ENCODE data around the gene THRSP.

DNA sequence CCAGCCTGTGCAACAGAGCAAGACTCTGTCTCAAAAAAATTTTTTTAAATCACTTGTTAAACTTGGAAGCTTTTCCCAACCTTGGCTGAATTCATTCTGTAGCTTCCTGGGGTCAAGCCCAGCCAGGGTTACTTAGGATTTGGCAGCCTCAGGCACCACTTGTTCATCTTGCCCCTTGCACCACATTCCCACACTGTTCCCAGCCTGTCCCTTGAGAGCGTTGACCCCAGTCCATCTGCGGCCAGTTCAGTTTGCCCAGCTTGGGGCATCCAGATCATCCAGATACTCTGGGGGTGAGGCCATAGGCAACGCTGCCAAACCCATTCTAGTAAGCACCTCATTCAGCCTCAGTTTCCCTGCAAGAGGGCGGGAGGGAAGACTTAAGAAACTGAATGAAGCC, 8.7 kb upstream of the THRSP start:
- TF ChIP-seq, protein P1, sequence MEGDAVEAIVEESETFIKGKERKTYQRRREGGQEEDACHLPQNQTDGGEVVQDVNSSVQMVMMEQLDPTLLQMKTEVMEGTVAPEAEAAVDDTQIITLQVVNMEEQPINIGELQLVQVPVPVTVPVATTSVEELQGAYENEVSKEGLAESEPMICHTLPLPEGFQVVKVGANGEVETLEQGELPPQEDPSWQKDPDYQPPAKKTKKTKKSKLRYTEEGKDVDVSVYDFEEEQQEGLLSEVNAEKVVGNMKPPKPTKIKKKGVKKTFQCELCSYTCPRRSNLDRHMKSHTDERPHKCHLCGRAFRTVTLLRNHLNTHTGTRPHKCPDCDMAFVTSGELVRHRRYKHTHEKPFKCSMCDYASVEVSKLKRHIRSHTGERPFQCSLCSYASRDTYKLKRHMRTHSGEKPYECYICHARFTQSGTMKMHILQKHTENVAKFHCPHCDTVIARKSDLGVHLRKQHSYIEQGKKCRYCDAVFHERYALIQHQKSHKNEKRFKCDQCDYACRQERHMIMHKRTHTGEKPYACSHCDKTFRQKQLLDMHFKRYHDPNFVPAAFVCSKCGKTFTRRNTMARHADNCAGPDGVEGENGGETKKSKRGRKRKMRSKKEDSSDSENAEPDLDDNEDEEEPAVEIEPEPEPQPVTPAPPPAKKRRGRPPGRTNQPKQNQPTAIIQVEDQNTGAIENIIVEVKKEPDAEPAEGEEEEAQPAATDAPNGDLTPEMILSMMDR (IDR thresholded peaks at IDR 0.05): no peak
- no peak for TF ChIP-seq POLR2AphosphoS5 (IDR thresholded peaks at IDR 0.05)
- TF ChIP-seq POLR2A (IDR thresholded peaks at IDR 0.05): no peak

Measured in suprapubic skin (tissue), 4 donors.